ENCODE measurements around the gene KLHL10.
"Not testable (repeated sequence)": the region's sequence is repeated elsewhere in the genome, so short reads cannot be mapped to it uniquely, and the experiment has no call there.

The KLHL10 gene

GRCh38 chr17:41873559-41874292 lies 36.1 kb downstream of the KLHL10 start:
- H3F3A ChIP-seq (ENCODE audit: control insufficient read depth, insufficient read depth): no peaks in the 10 kb centered on the region
- no peaks in the 10 kb centered on the region for H3K9me3 ChIP-seq (ENCODE audit: control insufficient read depth, insufficient read depth, low read length)
- no peaks in the 10 kb centered on the region for H3K4me1 ChIP-seq (ENCODE audit: control insufficient read depth, low read length)
- no peak overlapping the region for H3K4me2 ChIP-seq (ENCODE audit: low read length)
- TF ChIP-seq EZH2phosphoT487 (IDR thresholded peaks at IDR 0.05; ENCODE audit: borderline replicate concordance, low read length): no peak
- TF ChIP-seq CTCF (IDR thresholded peaks at IDR 0.05; ENCODE audit: low read depth, low read length, poor library complexity, severe bottlenecking): no peak
- no peak overlapping the region for H3K4me3 ChIP-seq (ENCODE audit: low read length)
- no peak overlapping the region for H3K27ac ChIP-seq (ENCODE audit: low read depth, low read length)
- H3K9me2 ChIP-seq (replicated peaks; ENCODE audit: control insufficient read depth, low read length): no peaks in the 10 kb centered on the region
- H3K36me3 ChIP-seq (ENCODE audit: control insufficient read depth, low read length): peaks cover 67% of the 10 kb centered on the region
- H4K20me1 ChIP-seq (ENCODE audit: control insufficient read depth, insufficient read depth, low read depth, low read length): 0 out of 2 replicates have a peak, but pooled peaks cover 2% of the 10 kb centered on the region
- no peaks in the 10 kb centered on the region for H3K79me2 ChIP-seq (ENCODE audit: control insufficient read depth, low read length)
- H3K27me3 ChIP-seq (ENCODE audit: control insufficient read depth, low read length): no peaks in the 10 kb centered on the region

GRCh38 chr17:41874293-41874670 lies 36.7 kb downstream of the KLHL10 start:
- not testable (repeated sequence) for H3K79me2 ChIP-seq (ENCODE audit: control insufficient read depth, low read length); H4K20me1 ChIP-seq (ENCODE audit: control insufficient read depth, insufficient read depth, low read depth, low read length); H3K9me2 ChIP-seq (replicated peaks; ENCODE audit: control insufficient read depth, low read length); H3K27ac ChIP-seq (ENCODE audit: low read depth, low read length); H3K9me3 ChIP-seq (ENCODE audit: control insufficient read depth, insufficient read depth, low read length); H3F3A ChIP-seq (ENCODE audit: control insufficient read depth, insufficient read depth); H3K4me2 ChIP-seq (ENCODE audit: low read length); H3K4me3 ChIP-seq (ENCODE audit: low read length); H3K4me1 ChIP-seq (ENCODE audit: control insufficient read depth, low read length); H3K27me3 ChIP-seq (ENCODE audit: control insufficient read depth, low read length)
- H3K36me3 ChIP-seq (ENCODE audit: control insufficient read depth, low read length): peaks cover 66% of the 10 kb centered on the region

- Histone ChIP-seq H3K4me2 (ENCODE audit: low read length) (no peak overlapping the region), H3K36me3 (ENCODE audit: control insufficient read depth, low read length) (peaks cover 68% of the 10 kb centered on the region), H3K79me2 (ENCODE audit: control insufficient read depth, low read length) (0 out of 2 replicates have a peak, but pooled peaks cover 2% of the 10 kb centered on the region)
These were observed 42.5 kb downstream of the KLHL10 start for GRCh38 chr17:41880130-41880529.

More at GRCh38 chr17:41880130-41880529, 42.5 kb downstream of the KLHL10 start:
- Histone ChIP-seq H3K27ac (ENCODE audit: low read depth, low read length) (no peak overlapping the region), H3K27me3 (ENCODE audit: control insufficient read depth, low read length) (no peaks in the 10 kb centered on the region), H3K9me2 (replicated peaks; ENCODE audit: control insufficient read depth, low read length) (no peaks in the 10 kb centered on the region), H3K9me3 (ENCODE audit: control insufficient read depth, insufficient read depth, low read length) (no peaks in the 10 kb centered on the region), H3K4me1 (ENCODE audit: control insufficient read depth, low read length) (no peaks in the 10 kb centered on the region), H3K4me3 (ENCODE audit: low read length) (no peak overlapping the region), H3F3A (ENCODE audit: control insufficient read depth, insufficient read depth) (no peaks in the 10 kb centered on the region), H4K20me1 (ENCODE audit: control insufficient read depth, insufficient read depth, low read depth, low read length) (0 out of 2 replicates have a peak, but pooled peaks cover 3% of the 10 kb centered on the region)
- TF ChIP-seq EZH2phosphoT487 (IDR thresholded peaks at IDR 0.05; ENCODE audit: borderline replicate concordance, low read length) (no peak), CTCF (IDR thresholded peaks at IDR 0.05; ENCODE audit: low read depth, low read length, poor library complexity, severe bottlenecking) (no peak)

Measured in DOHH2 (cell line).